HFF-Myc (cell line): ENCODE measurements around the gene HAUS3.
A peak's percentile ranks its signal among the peaks of the same experiment; 100 is the strongest.
"Not testable (repeated sequence)": the region's sequence is repeated elsewhere in the genome, so short reads cannot be mapped to it uniquely, and the experiment has no call there.

Experiments
- DNase-seq: peaks from one replicate; pipeline ENCODE4 v3.0.0-alpha.2; 2011; ENCODE audit warnings: low read depth; ENCODE audit errors: extremely low read depth
- H3K4me3 ChIP-seq: replicated peaks from 2 replicates; pipeline ENCODE4 v1.5.1; 2011; ENCODE audit warnings: low read depth, mild to moderate bottlenecking, control low read depth, low read length
- TF ChIP-seq, protein P1 (sequence below): IDR thresholded peaks from 2 replicates; pipeline ENCODE4 v1.5.1; 2012; ENCODE audit warnings: mild to moderate bottlenecking, low read depth, low read length, control low read depth; ENCODE audit errors: missing control alignments

The HAUS3 gene

DNA sequence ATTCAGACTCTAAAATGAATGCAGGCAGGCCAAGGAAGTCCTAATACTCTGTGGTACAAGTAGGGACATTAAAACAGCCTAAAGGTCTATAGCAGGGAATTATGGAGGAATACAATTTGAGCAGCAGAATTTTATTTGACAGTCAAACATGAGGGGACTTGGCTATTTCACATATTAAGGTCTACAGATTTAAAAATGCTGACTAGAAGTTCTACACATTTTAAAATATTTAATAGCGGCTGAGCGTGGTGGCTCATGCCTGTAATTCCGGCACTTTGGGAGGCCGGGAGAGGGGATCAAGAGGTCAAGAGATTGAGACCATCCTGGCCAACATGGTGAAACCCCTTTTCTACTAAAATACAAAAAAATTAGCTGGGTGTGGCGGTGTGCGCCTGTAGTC is 10.8 kb downstream of the HAUS3 start:
- TF ChIP-seq, protein P1, sequence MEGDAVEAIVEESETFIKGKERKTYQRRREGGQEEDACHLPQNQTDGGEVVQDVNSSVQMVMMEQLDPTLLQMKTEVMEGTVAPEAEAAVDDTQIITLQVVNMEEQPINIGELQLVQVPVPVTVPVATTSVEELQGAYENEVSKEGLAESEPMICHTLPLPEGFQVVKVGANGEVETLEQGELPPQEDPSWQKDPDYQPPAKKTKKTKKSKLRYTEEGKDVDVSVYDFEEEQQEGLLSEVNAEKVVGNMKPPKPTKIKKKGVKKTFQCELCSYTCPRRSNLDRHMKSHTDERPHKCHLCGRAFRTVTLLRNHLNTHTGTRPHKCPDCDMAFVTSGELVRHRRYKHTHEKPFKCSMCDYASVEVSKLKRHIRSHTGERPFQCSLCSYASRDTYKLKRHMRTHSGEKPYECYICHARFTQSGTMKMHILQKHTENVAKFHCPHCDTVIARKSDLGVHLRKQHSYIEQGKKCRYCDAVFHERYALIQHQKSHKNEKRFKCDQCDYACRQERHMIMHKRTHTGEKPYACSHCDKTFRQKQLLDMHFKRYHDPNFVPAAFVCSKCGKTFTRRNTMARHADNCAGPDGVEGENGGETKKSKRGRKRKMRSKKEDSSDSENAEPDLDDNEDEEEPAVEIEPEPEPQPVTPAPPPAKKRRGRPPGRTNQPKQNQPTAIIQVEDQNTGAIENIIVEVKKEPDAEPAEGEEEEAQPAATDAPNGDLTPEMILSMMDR, result no peak
- no peak for DNase-seq
- H3K4me3 ChIP-seq, result no peak overlapping the region

DNA sequence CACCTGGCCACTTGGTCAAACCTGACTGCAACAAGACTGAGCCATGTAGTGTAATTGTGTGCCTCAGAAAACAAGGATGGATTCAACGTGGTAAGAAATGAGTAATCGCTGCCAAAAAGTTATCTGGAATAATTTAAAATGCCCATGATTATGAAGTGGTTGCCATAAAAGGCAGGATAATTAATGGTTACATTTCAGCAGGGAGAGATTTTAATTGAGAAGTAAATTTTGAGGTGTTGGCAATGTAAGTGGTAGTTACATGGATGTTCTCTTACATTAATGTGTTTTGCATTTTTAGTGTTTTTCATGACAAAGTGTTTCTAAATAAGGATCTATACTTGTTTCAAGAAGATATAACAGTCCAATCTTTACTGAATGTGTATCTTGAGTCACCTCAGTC is 15.7 kb downstream of the HAUS3 start:
- no peak overlapping the region for H3K4me3 ChIP-seq
- DNase-seq, result no peak
- TF ChIP-seq, protein P1, result no peak

DNA sequence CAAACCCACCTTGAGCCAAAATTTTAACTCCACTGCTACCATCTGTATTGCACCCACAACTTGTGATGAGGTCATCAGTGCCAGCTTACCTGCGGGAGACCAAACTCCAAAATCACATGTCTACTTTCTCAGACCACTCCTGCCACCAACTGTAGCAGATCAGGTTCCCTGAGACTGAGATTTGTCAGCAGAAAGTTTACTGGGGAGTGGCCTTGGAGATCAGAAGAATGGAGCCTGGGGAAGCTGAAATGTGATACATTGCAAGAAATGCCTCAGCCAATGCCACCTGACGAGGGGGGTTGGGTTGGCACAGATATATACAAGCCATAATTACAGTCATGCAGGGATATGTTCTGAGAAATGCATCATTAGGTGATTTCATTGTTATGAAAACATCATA is 19.1 kb downstream of the HAUS3 start:
- DNase-seq, result no peak
- TF ChIP-seq, protein P1, result no peak
- H3K4me3 ChIP-seq, result no peak overlapping the region

DNA sequence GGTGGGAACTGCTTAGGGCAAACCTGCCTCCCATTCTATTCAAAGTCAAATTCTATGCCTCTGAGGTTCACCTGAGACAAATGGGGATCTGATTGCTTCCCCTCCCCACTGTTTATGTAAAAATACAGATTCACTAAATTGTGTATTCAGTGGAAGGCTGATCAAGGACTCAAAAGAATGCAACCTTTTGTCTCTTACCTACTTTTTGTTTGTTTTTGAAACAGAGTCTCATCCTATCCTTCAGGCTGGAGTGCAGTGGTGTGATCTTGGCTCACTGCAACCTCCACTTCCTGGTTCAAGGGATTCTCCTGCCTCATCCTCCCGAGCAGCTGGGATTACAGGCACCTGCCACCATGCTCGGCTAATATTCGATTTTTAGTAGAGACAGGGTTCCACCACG is 20.5 kb downstream of the HAUS3 start:
- not testable (repeated sequence) for H3K4me3 ChIP-seq, DNase-seq

DNA sequence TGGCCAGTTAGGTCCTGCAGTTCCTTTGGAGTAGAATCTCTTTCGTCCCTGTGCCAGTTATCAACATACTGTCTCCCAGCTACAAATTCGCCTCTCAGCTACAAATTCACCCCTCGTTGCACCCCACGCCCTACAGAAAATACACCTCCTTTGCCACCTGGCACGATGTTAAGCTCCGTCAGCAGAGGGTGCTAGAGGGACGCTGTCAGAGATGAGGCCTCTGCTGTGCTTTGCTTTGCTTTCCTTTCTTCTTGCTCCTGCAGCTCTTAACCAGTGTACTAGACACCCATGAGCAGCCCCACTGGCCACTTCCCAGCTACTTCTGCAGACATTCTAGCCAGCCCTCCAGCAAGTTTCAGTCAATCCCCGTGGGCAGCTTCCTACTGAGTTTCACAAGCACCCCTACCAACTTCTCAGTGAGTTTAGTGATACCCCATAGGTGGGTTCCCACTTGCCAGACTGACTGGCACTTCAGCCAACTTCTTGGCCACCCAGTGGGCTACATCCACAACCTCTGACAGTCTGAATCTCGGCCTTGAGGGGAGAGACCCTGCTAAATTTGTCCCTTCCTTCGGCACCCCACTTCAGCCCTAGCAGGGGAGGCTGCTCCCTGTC is 21.8 kb downstream of the HAUS3 start:
- peak; percentile 43 for DNase-seq
- H3K4me3 ChIP-seq, result no peak overlapping the region
- TF ChIP-seq, protein P1, result peak; percentile 91

DNA sequence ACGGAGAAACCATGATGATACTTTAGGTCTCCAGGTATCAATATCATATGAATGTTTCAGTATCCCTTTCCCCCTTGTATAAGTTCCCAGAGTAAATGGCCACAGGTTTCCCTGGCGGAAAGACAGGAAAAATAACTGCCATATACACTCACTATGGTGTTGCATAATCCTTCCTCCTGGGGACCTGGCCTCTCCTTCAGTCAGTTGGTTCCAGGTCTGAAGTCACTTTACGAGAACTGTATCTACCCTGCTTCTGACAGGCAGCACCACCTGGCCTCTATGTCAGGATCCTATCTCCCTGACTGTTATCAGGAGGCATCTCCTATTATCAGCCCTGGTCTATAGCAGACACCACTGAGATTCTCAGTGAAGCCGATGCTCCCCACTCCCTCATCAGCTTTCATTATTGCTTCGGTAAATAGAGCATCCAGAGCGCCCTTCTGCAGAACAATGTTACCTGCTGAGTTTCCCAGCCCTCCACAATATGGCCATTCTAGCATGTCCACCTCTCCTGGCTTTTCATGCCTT is 22.6 kb downstream of the HAUS3 start:
- DNase-seq, result no peak
- TF ChIP-seq, protein P1, result no peak
- H3K4me3 ChIP-seq, result no peak overlapping the region

DNA sequence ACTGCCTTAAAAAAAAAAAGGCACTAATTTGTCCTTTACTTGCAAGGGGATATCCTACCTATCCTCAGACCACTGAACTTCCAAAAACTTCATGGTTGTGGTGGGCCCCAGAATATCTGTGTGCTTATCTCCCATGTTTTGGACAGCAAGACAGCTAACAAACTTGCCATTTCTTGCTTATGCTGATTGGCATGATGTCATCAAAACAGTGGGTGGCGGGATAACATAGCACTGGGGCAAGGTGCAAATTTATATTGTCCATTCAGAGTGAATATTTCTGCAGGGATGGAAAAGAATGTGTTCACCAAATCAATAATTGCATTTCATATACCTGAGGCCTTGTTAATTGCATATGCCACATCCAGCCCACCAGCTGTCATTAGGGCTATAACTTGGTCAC is 23.5 kb downstream of the HAUS3 start:
- DNase-seq, result no peak
- TF ChIP-seq, protein P1, result no peak

More for the DNA sequence above, 23.5 kb downstream of the HAUS3 start:
- H3K4me3 ChIP-seq, result no peak overlapping the region
